Right ventricle myocardium superior (tissue), 1 donor: Measurements from ENCODE around the gene CSTF3. TPM values are rescaled to one million over a fixed set of nuclear protein-coding genes. Genes with fewer than 3 reads are reported as not detected.
A peak's percentile ranks its signal among the peaks of the same experiment; 100 is the strongest.
"Not testable (repeated sequence)": the region's sequence is repeated elsewhere in the genome, so short reads cannot be mapped to it uniquely, and the experiment has no call there.

ENCODE experiments used
- ATAC-seq: fragments of 200-7000 bp; cut with Tn5 transposase; one replicate; pipeline ENCODE4 v1.9.1; 2020; ENCODE audit warnings: mild to moderate bottlenecking; ENCODE audit not compliant: poor library complexity
- DNase-seq: peaks from one replicate; pipeline ENCODE4 v3.0.0-alpha.2; 2020
- intact Hi-C: fragments of 100-400 bp; cut with DNase I; formaldehyde crosslinking; loops from one replicate; pipeline ENCODE4 v1.11.2; 2022
- total RNA-seq: library from RNA; stranded (reverse); fragmentation: NEBNext Ultra II Directional; extraction: Animal tissue kit (Norgen Biotek cat#: 25700); gene quantifications from one replicate; pipeline ENCODE4 v1.2.1, GENCODE V29; 2021
- donor health status: DM: no; HTN: yes; CAD: no; lungs with severe emphysema.

The CSTF3 gene
- total RNA-seq, 1 donor from 2014 or later = 9.6 TPM

GRCh38 chr11:33057284-33057683 lies 104.0 kb downstream of the CSTF3 start:
- DNase-seq (no peak), ATAC-seq (no peak)
- intact Hi-C loops = no loop called here

DNA sequence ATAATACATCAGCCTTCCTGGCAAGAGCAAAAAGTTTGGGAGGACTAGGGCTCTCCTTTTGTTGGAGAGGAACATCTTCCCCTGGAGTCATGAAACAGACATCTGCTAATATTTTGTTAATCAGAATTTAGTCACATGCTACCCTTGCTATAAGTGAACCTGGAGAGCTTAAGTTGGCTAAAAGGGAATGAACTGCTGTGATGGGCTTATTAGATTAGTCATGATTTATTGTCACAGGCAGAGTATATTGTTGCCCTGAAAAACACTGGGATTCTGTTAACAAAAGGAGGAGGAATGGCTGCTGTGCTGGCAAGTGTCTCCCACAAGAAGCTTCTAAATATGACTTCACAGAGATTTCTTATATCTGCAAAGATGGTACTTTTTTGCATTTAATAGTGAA lies 105.9 kb downstream of the CSTF3 start:
- DNase-seq = no peak
- ATAC-seq = no peak
- intact Hi-C loops = no loop called here

DNA sequence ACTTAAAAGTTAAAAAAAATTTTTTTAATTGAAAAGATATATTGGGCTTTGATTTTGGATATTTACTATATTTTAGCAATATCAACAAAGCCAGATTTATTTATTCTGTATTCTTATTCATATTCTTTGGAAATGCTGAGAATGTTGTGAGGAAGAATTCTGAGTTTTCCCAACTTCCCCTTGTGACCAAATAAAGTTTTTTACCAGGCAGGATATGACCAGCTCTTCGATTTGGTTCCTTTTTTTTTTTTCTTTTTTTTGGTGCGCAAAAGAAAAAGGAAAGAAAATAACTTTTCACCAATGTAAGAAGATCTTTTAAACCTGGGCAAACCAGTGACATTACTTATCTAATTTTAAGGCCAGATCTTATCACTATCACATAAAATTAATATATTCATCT lies 109.0 kb downstream of the CSTF3 start:
- no peak for DNase-seq
- ATAC-seq = no peak
- intact Hi-C loops = no loop called here

DNA sequence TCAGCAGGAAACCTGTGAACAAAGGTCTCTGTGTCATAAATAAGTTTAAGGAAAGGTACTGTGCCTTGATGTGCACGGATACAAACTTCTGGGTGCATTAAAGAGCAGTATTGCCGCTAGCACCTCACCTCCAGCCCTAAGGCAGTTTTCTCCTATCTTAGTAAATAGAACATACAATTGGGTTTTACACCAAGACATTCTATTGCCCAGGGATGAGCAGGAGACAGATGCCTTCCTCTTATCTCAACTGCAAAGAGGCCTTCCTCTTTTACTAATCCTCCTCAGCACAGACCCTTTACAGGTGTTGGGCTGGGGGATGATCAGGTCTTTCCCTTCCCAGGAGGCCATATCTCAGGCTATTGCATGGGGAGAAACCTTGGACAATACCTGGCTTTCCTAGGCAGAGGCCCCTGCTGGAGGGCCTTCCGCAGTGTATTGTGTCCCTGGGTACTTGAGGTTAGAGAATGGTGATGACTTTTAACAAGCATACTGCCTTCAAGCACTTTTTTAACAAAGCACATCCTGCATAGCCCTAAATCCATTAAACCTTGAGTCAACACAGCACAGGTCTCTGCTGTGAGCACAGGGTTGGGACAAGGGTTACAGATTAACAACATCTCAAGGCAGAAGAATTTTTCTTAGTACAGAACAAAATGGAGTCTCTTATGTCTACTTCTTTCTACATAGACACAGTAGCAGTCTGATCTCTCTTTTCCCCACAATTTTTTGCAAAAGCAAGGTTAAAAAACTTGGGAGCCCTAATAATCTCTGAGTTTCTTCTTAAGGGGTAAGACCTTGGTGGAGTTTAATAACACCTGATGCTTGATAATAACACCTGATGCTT lies 111.5 kb downstream of the CSTF3 start:
- DNase-seq, intact Hi-C loops, ATAC-seq: not testable (repeated sequence)

GRCh38 chr11:33048701-33049100 lies 112.6 kb downstream of the CSTF3 start:
- peak; percentile 71 for ATAC-seq
- intact Hi-C loops, DNase-seq: not testable (repeated sequence)

DNA sequence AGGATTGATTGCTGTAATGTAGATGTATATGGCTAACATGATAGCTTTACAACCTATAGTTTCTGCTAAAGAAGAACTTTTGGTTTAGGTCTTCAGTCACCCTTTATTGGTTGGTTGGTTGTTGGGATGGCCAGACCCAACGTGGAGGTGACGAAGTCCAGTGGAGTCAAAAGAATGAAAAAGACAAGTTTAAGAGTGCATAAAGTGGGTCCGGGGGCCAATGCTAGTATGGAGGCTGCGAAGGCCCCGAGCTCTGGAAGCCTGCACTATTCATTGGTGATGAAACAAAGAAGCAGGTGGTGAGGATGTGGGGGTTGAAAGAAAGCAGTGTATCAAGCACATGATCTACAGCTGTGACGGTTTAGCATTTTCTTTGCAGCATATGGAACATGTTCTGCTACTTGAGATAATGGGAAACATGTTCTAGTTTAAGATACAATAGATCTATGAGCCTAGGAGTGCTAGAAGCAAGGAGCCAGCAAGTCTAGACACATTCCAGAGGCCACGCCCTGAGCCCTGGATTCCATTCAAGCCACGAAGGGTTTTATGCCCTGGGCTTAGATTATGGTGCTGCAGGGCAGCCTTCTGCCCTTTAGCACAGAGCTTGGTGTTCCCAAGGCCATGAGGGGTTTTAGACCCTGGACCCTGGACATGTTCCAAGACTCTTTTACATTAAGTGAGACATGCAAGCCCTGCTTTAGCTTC lies 115.6 kb downstream of the CSTF3 start:
- intact Hi-C loops = no loop called here
- ATAC-seq = no peak
- no peak for DNase-seq

DNA sequence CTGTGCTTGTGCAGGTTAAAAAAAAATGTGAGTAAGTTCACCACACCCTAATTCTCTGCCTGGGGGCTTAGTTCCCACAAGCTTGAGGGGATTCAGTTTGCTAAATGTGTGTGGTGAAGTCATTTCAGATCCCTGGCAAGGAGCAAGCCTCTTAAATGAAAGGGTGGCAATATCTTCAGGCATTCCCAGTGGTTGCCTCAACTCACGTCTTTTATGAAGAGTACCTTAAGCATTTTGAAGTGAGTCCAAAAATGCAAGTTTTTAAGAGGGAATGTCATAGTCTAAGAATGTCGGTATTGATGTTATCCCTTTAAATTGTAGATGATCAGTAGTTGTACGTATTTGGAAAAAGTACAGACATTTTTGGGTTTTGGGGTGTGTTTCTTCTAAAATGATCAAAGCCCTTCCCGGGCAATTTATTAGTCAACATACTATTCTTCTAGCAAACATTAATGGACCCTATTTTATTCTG lies 117.0 kb downstream of the CSTF3 start:
- ATAC-seq (no peak), DNase-seq (no peak)
- intact Hi-C loops = no loop called here

DNA sequence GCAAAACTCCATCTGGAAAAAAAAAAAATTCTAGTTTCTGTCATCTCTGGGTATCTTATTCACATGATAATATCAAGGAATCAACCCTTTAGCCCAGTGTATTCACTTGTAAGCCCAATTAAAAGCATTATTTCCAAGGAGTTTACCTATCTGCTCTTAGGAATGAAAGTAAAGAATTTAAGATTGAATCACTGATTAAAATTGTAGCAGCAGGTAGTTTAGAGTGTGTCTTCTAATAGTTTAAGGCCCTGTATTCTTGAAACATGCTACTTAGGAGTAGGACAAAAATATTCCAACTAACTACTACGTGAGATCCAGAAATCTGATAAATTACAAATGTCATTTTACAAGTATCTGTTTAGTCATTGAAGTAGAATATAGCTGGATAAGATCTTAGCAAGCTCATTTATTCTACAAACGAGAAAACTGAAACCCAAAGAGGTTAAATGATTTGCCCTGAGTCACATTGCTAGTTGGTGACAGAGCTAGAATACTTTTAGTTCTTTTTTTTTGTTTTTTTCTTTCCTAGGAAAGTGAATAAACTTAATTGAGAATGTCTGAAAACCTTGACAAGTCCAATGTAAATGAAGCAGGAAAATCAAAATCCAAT lies 118.0 kb downstream of the CSTF3 start:
- DNase-seq = no peak
- intact Hi-C loops = no loop called here
- ATAC-seq = no peak

DNA sequence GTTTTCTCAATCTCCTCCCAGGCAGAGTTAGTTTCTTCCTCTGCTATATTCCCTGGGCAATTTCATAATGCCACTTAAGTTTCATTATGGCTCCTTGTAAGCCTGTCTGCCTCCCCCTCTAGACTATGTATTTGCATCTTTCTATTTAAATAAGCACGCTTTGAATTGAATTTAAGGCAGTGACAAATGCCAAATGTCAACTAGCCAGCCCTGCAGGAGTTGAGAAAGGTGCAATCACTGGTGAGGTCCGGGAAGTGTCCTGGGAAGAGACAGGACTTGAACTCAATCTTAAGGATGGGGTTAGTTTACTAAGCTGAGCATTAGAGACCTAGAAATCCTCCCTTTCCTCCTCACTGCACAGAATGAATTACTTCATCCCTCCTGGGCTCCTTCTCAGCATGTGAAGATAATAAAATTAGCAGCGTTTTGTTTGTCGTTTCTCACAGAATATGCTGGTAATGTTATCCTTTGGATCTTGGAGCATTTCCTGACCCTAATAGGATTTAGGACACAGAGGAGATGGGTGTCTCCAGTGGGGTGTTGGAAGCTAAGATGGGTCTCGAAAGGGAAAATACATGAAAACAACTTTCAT lies 120.3 kb downstream of the CSTF3 start:
- ATAC-seq (no peak), DNase-seq (no peak)
- intact Hi-C loops = no loop called here

GRCh38 chr11:33040033-33040861 lies 121.0 kb downstream of the CSTF3 start:
- DNase-seq (no peak), ATAC-seq (peak; percentile 32)
- intact Hi-C loops = no loop called here

DNA sequence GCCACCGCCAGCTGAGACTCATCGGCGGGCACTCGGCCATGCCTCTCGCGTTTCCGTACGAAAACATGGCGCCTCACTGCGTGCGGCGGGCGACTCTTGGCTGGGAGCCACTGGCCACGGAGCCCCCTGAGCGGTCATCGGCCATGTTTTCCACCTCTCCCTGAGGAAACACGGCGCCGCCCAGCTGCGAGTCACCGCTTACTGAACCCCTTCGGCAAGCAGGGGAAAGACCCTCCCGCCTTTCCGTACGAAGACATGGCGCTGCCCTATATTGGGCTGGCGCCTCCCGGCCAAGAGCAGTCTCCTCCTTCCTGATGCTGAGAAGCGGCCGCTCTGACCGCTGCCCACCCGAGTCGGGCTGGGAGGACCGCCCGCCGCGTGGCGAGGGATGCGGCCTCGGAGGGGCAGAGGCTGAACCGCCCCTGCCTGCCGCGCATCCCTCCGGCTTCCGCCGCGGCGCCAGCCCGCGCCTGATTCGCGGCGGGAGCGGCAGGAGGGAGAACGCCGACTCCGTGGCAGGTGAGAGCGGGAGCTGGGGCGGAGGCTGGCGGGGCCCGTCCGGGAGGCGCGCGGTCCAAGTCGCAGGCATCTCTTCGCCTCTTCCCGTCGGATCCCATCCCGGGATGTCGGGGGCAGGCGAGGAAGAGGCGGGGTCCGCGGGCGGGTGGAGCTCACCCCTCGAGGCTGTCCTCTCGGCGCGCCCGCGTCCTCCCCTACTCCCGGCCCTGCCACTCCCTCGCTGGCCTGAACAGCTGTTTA lies 121.8 kb downstream of the CSTF3 start, which contains the start of gene TCP11L1:
TSS of gene TCP11L1 (plus strand) at position 299 of the 759 bp plus-strand sequence. CDS start 4,202 bp downstream, outside the sequence.
- ATAC-seq = peak; percentile 95
- intact Hi-C loops = no loop called here

GRCh38 chr11:33035011-33035410 lies 126.3 kb downstream of the CSTF3 start:
- ATAC-seq = no peak
- no peak for DNase-seq
- intact Hi-C loops = no loop called here

More for the DNA sequence above, 121.8 kb downstream of the CSTF3 start, which contains the start of gene TCP11L1:
- peak; percentile 91 for DNase-seq

Other genes with a start within 250 kb of the CSTF3 start
- gene DEPDC7, start 145.6 kb downstream of the CSTF3 start, total RNA-seq = 0.32 TPM
- 5.4 TPM for gene TCP11L1, start 121.9 kb downstream of the CSTF3 start, total RNA-seq
- 294 TPM for gene HIPK3, start 95.9 kb upstream of the CSTF3 start, total RNA-seq
- gene KIAA1549L, start 214.6 kb upstream of the CSTF3 start, total RNA-seq = 0.05 TPM